ENCODE measurements around the gene NCF2. TPM values are rescaled to one million over a fixed set of nuclear protein-coding genes. Genes with fewer than 3 reads are reported as not detected.

The NCF2 gene
- total and polyA plus RNA-seq, 2 donors (not counting 1 experiment from before 2014, with no cell fraction given) = 0.43 to 2.6 TPM

DNA sequence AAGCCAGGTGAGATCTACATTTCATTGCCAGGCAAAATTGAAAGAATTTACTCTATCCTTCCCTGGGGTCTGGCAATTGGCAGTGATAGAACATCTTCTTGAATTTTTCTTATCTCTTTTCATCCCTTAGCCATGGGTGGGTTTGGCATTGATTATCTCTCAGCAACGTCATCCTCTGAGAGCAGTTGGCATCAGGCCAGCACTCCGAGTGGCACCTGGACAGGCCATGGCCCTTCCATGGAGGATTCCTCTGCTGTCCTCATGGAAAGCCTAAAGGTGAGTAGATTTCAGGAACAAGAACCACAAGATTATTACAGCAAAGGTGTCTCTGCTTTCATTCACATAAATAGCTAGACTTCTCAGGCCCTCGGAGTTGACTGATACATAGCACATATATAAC, 39.3 kb downstream of the NCF2 start:
- Histone ChIP-seq H3K9me3 (ENCODE audit: control insufficient read depth, insufficient read depth, low read depth, low read length) (no peaks in the 10 kb centered on the region), H3K4me2 (ENCODE audit: extremely low read depth, insufficient read depth, low read length) (no peak overlapping the region)
- no peak for DNase-seq (ENCODE audit: low read depth in 2 of 2)

DNA sequence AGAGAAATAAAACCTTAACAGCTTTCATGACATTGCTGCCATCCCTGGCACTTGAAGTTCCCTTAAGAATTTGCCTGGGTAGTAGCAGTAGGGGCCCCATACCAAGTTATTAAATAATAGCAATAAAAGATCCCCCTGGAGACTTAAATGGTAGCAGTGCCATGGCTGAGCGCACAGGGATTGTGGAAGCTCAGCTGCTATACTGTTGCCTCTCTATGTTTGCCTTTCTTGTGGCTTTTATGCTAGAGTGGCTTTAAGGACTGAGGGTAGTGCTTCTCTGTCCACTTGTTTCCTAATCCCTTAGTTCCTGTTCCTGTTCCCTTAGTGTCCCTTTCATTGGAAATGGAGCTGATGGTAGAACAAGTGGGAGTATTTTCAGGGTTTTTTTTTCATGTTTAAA, 42.1 kb downstream of the NCF2 start:
- Histone ChIP-seq H3K4me2 (ENCODE audit: extremely low read depth, insufficient read depth, low read length) (no peak overlapping the region), H3K9ac (ENCODE audit: insufficient read depth, low read length) (no peak overlapping the region), H3K27ac (ENCODE audit: insufficient read depth, low read length) (no peak overlapping the region), H3K36me3 (ENCODE audit: control insufficient read depth, insufficient read depth, low read length) (peaks cover 7% of the 10 kb centered on the region), H2AFZ (ENCODE audit: low read length) (no peak overlapping the region), H4K20me1 (ENCODE audit: control insufficient read depth, extremely low read depth, insufficient read depth, low read length) (no peaks in the 10 kb centered on the region), H3K9me3 (ENCODE audit: control insufficient read depth, insufficient read depth, low read depth, low read length) (no peaks in the 10 kb centered on the region), H3K27me3 (ENCODE audit: control insufficient read depth, insufficient read depth, low read length) (no peaks in the 10 kb centered on the region), H3K4me3 (replicated peaks in 1 of 4; ENCODE audit: control extremely low read depth in 1 of 4, insufficient read depth in 1 of 4, low read depth in 3 of 4, low read length in 4 of 4) (no peak overlapping the region), H3K79me2 (ENCODE audit: control insufficient read depth, insufficient read depth, low read length) (no peaks in the 10 kb centered on the region), H3K4me1 (ENCODE audit: control insufficient read depth, extremely low read depth, insufficient read depth, low read length) (no peaks in the 10 kb centered on the region)
- no peak for TF ChIP-seq CTCF (conservative IDR thresholded peaks at IDR 0.05 in 1 of 2, IDR thresholded peaks at IDR 0.05 in 1 of 2; ENCODE audit: low read depth in 1 of 2, low read length in 2 of 2)
- DNase-seq (ENCODE audit: low read depth in 2 of 2) = no peak

More for the DNA sequence above, 39.3 kb downstream of the NCF2 start:
- no peak overlapping the region for H3K4me3 ChIP-seq (replicated peaks in 1 of 4; ENCODE audit: control extremely low read depth in 1 of 4, insufficient read depth in 1 of 4, low read depth in 3 of 4, low read length in 4 of 4)
- H3K27ac ChIP-seq (ENCODE audit: insufficient read depth, low read length) = no peak overlapping the region
- H2AFZ ChIP-seq (ENCODE audit: low read length) = no peak overlapping the region
- H3K27me3 ChIP-seq (ENCODE audit: control insufficient read depth, insufficient read depth, low read length) = no peaks in the 10 kb centered on the region
- no peak overlapping the region for H3K9ac ChIP-seq (ENCODE audit: insufficient read depth, low read length)
- no peaks in the 10 kb centered on the region for H4K20me1 ChIP-seq (ENCODE audit: control insufficient read depth, extremely low read depth, insufficient read depth, low read length)
- H3K79me2 ChIP-seq (ENCODE audit: control insufficient read depth, insufficient read depth, low read length) = no peaks in the 10 kb centered on the region
- no peak for TF ChIP-seq CTCF (conservative IDR thresholded peaks at IDR 0.05 in 1 of 2, IDR thresholded peaks at IDR 0.05 in 1 of 2; ENCODE audit: low read depth in 1 of 2, low read length in 2 of 2)
- H3K4me1 ChIP-seq (ENCODE audit: control insufficient read depth, extremely low read depth, insufficient read depth, low read length) = no peaks in the 10 kb centered on the region
- peaks cover 6% of the 10 kb centered on the region for H3K36me3 ChIP-seq (ENCODE audit: control insufficient read depth, insufficient read depth, low read length)

DNA sequence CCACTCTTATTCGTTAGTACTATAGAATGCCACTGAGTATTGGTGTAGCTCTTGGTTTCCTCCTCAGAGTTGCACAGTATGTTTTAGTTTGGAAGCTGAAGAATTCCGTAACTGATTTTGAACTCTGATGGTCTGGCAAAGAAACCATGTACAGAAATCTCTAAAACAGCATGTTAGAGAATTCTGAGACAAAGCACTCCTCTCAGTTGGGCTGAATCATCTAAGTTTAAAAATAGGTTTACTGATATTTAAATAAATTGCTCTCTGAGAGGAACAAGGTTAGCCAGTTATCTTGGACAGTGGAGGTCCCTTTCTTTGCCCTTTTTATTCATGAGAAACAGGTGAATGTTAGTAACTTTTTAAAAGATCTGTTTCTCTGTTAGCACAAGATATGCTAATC, 43.8 kb downstream of the NCF2 start:
- Histone ChIP-seq H2AFZ (ENCODE audit: low read length) (no peak overlapping the region), H3K79me2 (ENCODE audit: control insufficient read depth, insufficient read depth, low read length) (no peaks in the 10 kb centered on the region), H3K4me1 (ENCODE audit: control insufficient read depth, extremely low read depth, insufficient read depth, low read length) (no peaks in the 10 kb centered on the region), H3K9ac (ENCODE audit: insufficient read depth, low read length) (no peak overlapping the region), H3K27me3 (ENCODE audit: control insufficient read depth, insufficient read depth, low read length) (no peaks in the 10 kb centered on the region), H3K4me2 (ENCODE audit: extremely low read depth, insufficient read depth, low read length) (no peak overlapping the region), H3K36me3 (ENCODE audit: control insufficient read depth, insufficient read depth, low read length) (peaks cover 6% of the 10 kb centered on the region), H3K27ac (ENCODE audit: insufficient read depth, low read length) (no peak overlapping the region), H3K9me3 (ENCODE audit: control insufficient read depth, insufficient read depth, low read depth, low read length) (no peaks in the 10 kb centered on the region), H4K20me1 (ENCODE audit: control insufficient read depth, extremely low read depth, insufficient read depth, low read length) (no peaks in the 10 kb centered on the region), H3K4me3 (replicated peaks in 1 of 4; ENCODE audit: control extremely low read depth in 1 of 4, insufficient read depth in 1 of 4, low read depth in 3 of 4, low read length in 4 of 4) (no peak overlapping the region)
- DNase-seq (ENCODE audit: low read depth in 2 of 2) = no peak
- TF ChIP-seq CTCF (conservative IDR thresholded peaks at IDR 0.05 in 1 of 2, IDR thresholded peaks at IDR 0.05 in 1 of 2; ENCODE audit: low read depth in 1 of 2, low read length in 2 of 2) (no peak), EZH2 (IDR thresholded peaks at IDR 0.05; ENCODE audit: low read length, missing control alignments) (no peak)

Data from fibroblast of lung (primary cell).